SK-N-SH treated with all-trans-retinoic acid at 6 μM for 48 hours (cell line): ENCODE data around the gene KPTN.
"Not testable (repeated sequence)": the region's sequence is repeated elsewhere in the genome, so short reads cannot be mapped to it uniquely, and the experiment has no call there.

Experiments used
- ATAC-seq: fragments of 200-7000 bp; cut with Tn5 transposase; 3 replicates; pipeline ENCODE4 v1.9.1; 2020; ENCODE audit warnings: mild to moderate bottlenecking, moderate library complexity
- BACH2 ChIP-seq: fragments of 250-450 bp; sonication (Bioruptor Pico); IDR thresholded peaks from 2 replicates; pipeline ENCODE4 v1.9.0; 2021; ENCODE audit warnings: mild to moderate bottlenecking, borderline replicate concordance
- CREB5 ChIP-seq: fragments of 250-450 bp; sonication (Bioruptor Pico); IDR thresholded peaks from 2 replicates; pipeline ENCODE4 v1.5.1; 2020; ENCODE audit warnings: low read depth, mild to moderate bottlenecking, moderate library complexity
- CSDC2 ChIP-seq: fragments of 250-450 bp; sonication (Bioruptor Pico); IDR thresholded peaks from 2 replicates; pipeline ENCODE4 v1.5.0; 2020; ENCODE audit warnings: mild to moderate bottlenecking, moderate library complexity
- ESRRG ChIP-seq: fragments of 250-450 bp; sonication (Bioruptor Pico); IDR thresholded peaks from 2 replicates; pipeline ENCODE4 v1.6.1; 2021; ENCODE audit warnings: mild to moderate bottlenecking
- GLIS3 ChIP-seq: fragments of 250-450 bp; sonication (Bioruptor Pico); IDR thresholded peaks from 2 replicates; pipeline ENCODE4 v1.5.0; 2020; ENCODE audit warnings: mild to moderate bottlenecking, moderate library complexity
- ISL1 ChIP-seq: fragments of 250-450 bp; sonication (Bioruptor Pico); IDR thresholded peaks from 2 replicates; pipeline ENCODE4 v2.1.2; 2022; ENCODE audit warnings: mild to moderate bottlenecking, moderate library complexity
- OSR1 ChIP-seq: fragments of 250-450 bp; sonication (Bioruptor Pico); IDR thresholded peaks from 2 replicates; pipeline ENCODE4 v1.8.0; 2022; ENCODE audit warnings: moderate library complexity, mild to moderate bottlenecking, inconsistent platforms
- PATZ1 ChIP-seq: fragments of 250-450 bp; sonication (Bioruptor Pico); IDR thresholded peaks from 2 replicates; pipeline ENCODE4 v1.8.0; 2020; ENCODE audit warnings: mild to moderate bottlenecking, moderate library complexity, borderline replicate concordance
- POU6F1 ChIP-seq: fragments of 250-450 bp; sonication (Bioruptor Pico); IDR thresholded peaks from 2 replicates; pipeline ENCODE4 v1.8.0; 2021; ENCODE audit warnings: low read depth, mild to moderate bottlenecking, moderate library complexity, borderline replicate concordance
- PPARA ChIP-seq: fragments of 250-450 bp; sonication (Bioruptor Pico); IDR thresholded peaks from 2 replicates; pipeline ENCODE4 v1.5.0; 2020; ENCODE audit warnings: mild to moderate bottlenecking, borderline replicate concordance
- RARB ChIP-seq: fragments of 250-450 bp; sonication (Bioruptor Pico); IDR thresholded peaks from 2 replicates; pipeline ENCODE4 v1.8.0; 2021; ENCODE audit warnings: mild to moderate bottlenecking, moderate library complexity
- SNAI2 ChIP-seq: fragments of 250-450 bp; sonication (Bioruptor Pico); IDR thresholded peaks from 2 replicates; pipeline ENCODE4 v1.5.0; 2020; ENCODE audit warnings: mild to moderate bottlenecking, moderate library complexity
- TCF4 ChIP-seq: fragments of 250-450 bp; sonication (Bioruptor Pico); IDR thresholded peaks from 2 replicates; pipeline ENCODE4 v1.8.0; 2021; ENCODE audit warnings: mild to moderate bottlenecking, moderate library complexity, borderline replicate concordance
- TOX ChIP-seq: fragments of 250-450 bp; sonication (Bioruptor Pico); IDR thresholded peaks from 2 replicates; pipeline ENCODE4 v1.8.0; 2021; ENCODE audit warnings: mild to moderate bottlenecking, moderate library complexity, borderline replicate concordance
- ZC3H10 ChIP-seq: fragments of 250-450 bp; sonication (Bioruptor Pico); IDR thresholded peaks from 2 replicates; pipeline ENCODE4 v1.5.1; 2021; ENCODE audit warnings: mild to moderate bottlenecking, moderate library complexity
- ZNF565 ChIP-seq: fragments of 450-650 bp; formaldehyde crosslinking; conservative IDR thresholded peaks from 2 replicates; pipeline ENCODE4 v1.5.0; 2020; ENCODE audit warnings: low read depth, mild to moderate bottlenecking, moderate library complexity
- ZNF70 ChIP-seq: fragments of 450-650 bp; formaldehyde crosslinking; IDR thresholded peaks from 2 replicates; pipeline ENCODE4 v1.5.0; 2020; ENCODE audit warnings: mild to moderate bottlenecking, moderate library complexity
- TF ChIP-seq, protein P1 (sequence below): fragments of 250-450 bp; sonication (Bioruptor Pico); IDR thresholded peaks from 2 replicates; pipeline ENCODE4 v1.5.1; 2021; ENCODE audit warnings: mild to moderate bottlenecking, moderate library complexity

Gene KPTN

GRCh38 chr19:47486900-47487299, 2.9 kb upstream of the KPTN start:
- ATAC-seq, result no peak
- TF ChIP-seq ESRRG (CRISPR knock-in tag) (no peak), PPARA (CRISPR knock-in tag) (no peak), SNAI2 (no peak), PATZ1 (CRISPR knock-in tag) (no peak), ZC3H10 (CRISPR knock-in tag) (no peak), TCF4 (CRISPR knock-in tag) (no peak), CSDC2 (CRISPR knock-in tag) (no peak), RARB (CRISPR knock-in tag) (no peak), POU6F1 (CRISPR knock-in tag) (no peak), TOX (CRISPR knock-in tag) (no peak)
- TF ChIP-seq, protein P1, sequence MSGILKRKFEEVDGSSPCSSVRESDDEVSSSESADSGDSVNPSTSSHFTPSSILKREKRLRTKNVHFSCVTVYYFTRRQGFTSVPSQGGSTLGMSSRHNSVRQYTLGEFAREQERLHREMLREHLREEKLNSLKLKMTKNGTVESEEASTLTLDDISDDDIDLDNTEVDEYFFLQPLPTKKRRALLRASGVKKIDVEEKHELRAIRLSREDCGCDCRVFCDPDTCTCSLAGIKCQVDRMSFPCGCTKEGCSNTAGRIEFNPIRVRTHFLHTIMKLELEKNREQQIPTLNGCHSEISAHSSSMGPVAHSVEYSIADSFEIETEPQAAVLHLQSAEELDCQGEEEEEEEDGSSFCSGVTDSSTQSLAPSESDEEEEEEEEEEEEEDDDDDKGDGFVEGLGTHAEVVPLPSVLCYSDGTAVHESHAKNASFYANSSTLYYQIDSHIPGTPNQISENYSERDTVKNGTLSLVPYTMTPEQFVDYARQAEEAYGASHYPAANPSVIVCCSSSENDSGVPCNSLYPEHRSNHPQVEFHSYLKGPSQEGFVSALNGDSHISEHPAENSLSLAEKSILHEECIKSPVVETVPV (CRISPR knock-in tag), result no peak
- TF ChIP-seq, all 23 proteins: peak for 0

- ATAC-seq, result not testable (repeated sequence)
These were observed 2.2 kb upstream of the KPTN start for GRCh38 chr19:47486220-47486619.

DNA sequence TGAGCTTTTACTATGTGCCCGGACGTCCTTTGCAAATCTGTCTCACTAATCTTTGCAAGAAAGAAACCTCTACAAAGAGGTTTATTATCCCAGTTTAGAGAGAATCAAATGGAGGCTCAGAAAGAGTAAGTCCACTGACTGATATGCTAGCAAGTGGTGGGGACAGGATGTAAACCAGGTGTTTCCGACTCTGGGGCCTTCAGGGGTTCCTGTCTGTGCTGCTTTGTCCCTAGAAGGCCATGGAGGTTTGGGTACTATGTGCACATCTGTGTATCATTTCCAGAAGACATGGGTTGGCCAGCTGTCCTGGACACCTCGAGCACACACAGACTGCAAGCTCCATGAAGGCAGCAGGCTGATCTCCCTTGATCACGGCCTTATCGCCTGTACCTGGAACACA, 1.2 kb upstream of the KPTN start:
- TF ChIP-seq OSR1 (CRISPR knock-in tag), result no peak
- no peak for TF ChIP-seq BACH2 (CRISPR knock-in tag)
- no peak for TF ChIP-seq ISL1 (CRISPR knock-in tag)
- no peak for TF ChIP-seq ZC3H10 (CRISPR knock-in tag)
- no peak for TF ChIP-seq PPARA (CRISPR knock-in tag)
- TF ChIP-seq CREB5 (CRISPR knock-in tag), result no peak
- no peak for TF ChIP-seq TCF4 (CRISPR knock-in tag)
- no peak for TF ChIP-seq GLIS3
- no peak for TF ChIP-seq TOX (CRISPR knock-in tag)
- no peak for TF ChIP-seq SNAI2
- TF ChIP-seq, protein P1 (CRISPR knock-in tag), result no peak
- no peak for TF ChIP-seq POU6F1 (CRISPR knock-in tag)
- no peak for TF ChIP-seq ESRRG (CRISPR knock-in tag)
- TF ChIP-seq ZNF70 (CRISPR knock-in tag), result no peak
- no peak for ATAC-seq

- no peak for ATAC-seq
- no peak for TF ChIP-seq GLIS3
- TF ChIP-seq ZNF565 (CRISPR knock-in tag), result no peak
These were observed 819 bp downstream of the KPTN start for GRCh38 chr19:47483200-47483599.
